HEK293 (cell line): ENCODE measurements around the gene TPSG1.

Experiments
- CTCF ChIP-seq: fragments of 450-650 bp; formaldehyde crosslinking; IDR thresholded peaks from 2 replicates; pipeline ENCODE4 v1.5.1; 2016; ENCODE audit warnings: missing biosample characterization, missing genetic modification characterization
- EGR2 ChIP-seq: fragments of 450-650 bp; formaldehyde crosslinking; IDR thresholded peaks from 2 replicates; pipeline ENCODE4 v1.5.1; 2016; ENCODE audit warnings: low read depth, missing biosample characterization, missing genetic modification characterization
- KLF9 ChIP-seq: fragments of 450-650 bp; formaldehyde crosslinking; IDR thresholded peaks from 2 replicates; pipeline ENCODE4 v1.5.1; 2016; ENCODE audit warnings: missing biosample characterization, missing genetic modification characterization, low read depth
- MYNN ChIP-seq: fragments of 450-650 bp; formaldehyde crosslinking; IDR thresholded peaks from 2 replicates; pipeline ENCODE4 v1.5.1; 2016; ENCODE audit warnings: missing biosample characterization, missing genetic modification characterization, borderline replicate concordance
- REST ChIP-seq: fragments of 450-650 bp; formaldehyde crosslinking; IDR thresholded peaks from 2 replicates; pipeline ENCODE4 v1.5.1; 2016; ENCODE audit warnings: missing biosample characterization, missing genetic modification characterization
- SETDB1 ChIP-seq: IDR thresholded peaks from one replicate; pipeline ENCODE4 v1.6.1; 2017; ENCODE audit warnings: mild to moderate bottlenecking, low read length, moderate library complexity, mixed read lengths; ENCODE audit not compliant: insufficient read length
- YY1 ChIP-seq: fragments of 450-650 bp; formaldehyde crosslinking; IDR thresholded peaks from 2 replicates; pipeline ENCODE4 v1.5.1; 2018; ENCODE audit warnings: missing biosample characterization, missing genetic modification characterization
- ZFP37 ChIP-seq: fragments of 450-650 bp; formaldehyde crosslinking; IDR thresholded peaks from 2 replicates; pipeline ENCODE4 v1.5.1; 2016; ENCODE audit warnings: missing biosample characterization, missing genetic modification characterization
- ZNF311 ChIP-seq: fragments of 450-650 bp; formaldehyde crosslinking; IDR thresholded peaks from 2 replicates; pipeline ENCODE4 v1.5.1; 2017; ENCODE audit warnings: missing biosample characterization, missing genetic modification characterization, borderline replicate concordance
- ZNF394 ChIP-seq: fragments of 450-650 bp; formaldehyde crosslinking; IDR thresholded peaks from 2 replicates; pipeline ENCODE4 v1.5.1; 2016; ENCODE audit warnings: missing biosample characterization, missing genetic modification characterization, mild to moderate bottlenecking, moderate library complexity, borderline replicate concordance
- ZNF518A ChIP-seq: fragments of 450-650 bp; formaldehyde crosslinking; conservative IDR thresholded peaks from 2 replicates; pipeline ENCODE4 v1.5.1; 2016; ENCODE audit warnings: low read depth, missing biosample characterization, missing genetic modification characterization
- ZNF596 ChIP-seq: fragments of 450-650 bp; IDR thresholded peaks from 2 replicates; pipeline ENCODE4 v1.5.0; 2018; ENCODE audit warnings: missing biosample characterization, mild to moderate bottlenecking, missing genetic modification characterization, moderate library complexity

- no peak for TF ChIP-seq ZFP37 (tag by site-specific recombination)
- TF ChIP-seq ZNF311 (tag by site-specific recombination), result no peak
- TF ChIP-seq CTCF, result no peak
- TF ChIP-seq SETDB1, result no peak
- no peak for TF ChIP-seq ZNF394 (tag by site-specific recombination)
- no peak for TF ChIP-seq EGR2 (tag by site-specific recombination)
- no peak for TF ChIP-seq ZNF518A (tag by site-specific recombination)
- no peak for TF ChIP-seq MYNN (tag by site-specific recombination)
- TF ChIP-seq REST (tag by site-specific recombination), result no peak
- no peak for TF ChIP-seq ZNF596 (tag by site-specific recombination)
- TF ChIP-seq KLF9 (tag by site-specific recombination), result no peak
- no peak for TF ChIP-seq YY1 (tag by site-specific recombination)
Measured at GRCh38 chr16:1258225-1258600, 33.1 kb upstream of the TPSG1 start.
